LNCaP clone FGC (cell line): ENCODE data around the gene MTMR3.

ENCODE experiments used
- DNase-seq: peaks from one replicate; pipeline ENCODE4 v3.0.0-alpha.2; 2011; ENCODE audit warnings: low read depth
- H3K4me3 ChIP-seq: 2 replicates; pipeline ENCODE4 v1.5.1; 2011; ENCODE audit warnings: mild to moderate bottlenecking, low read depth, low read length, control low read depth
- TF ChIP-seq, protein P1 (sequence below): IDR thresholded peaks from 2 replicates; pipeline ENCODE4 v1.5.1; 2012; ENCODE audit warnings: mild to moderate bottlenecking; ENCODE audit not compliant: control insufficient read depth, insufficient read depth; ENCODE audit errors: extremely low read depth

The MTMR3 gene

GRCh38 chr22:30015229-30015797 lies 132.3 kb downstream of the MTMR3 start:
- DNase-seq = no peak
- TF ChIP-seq, protein P1, sequence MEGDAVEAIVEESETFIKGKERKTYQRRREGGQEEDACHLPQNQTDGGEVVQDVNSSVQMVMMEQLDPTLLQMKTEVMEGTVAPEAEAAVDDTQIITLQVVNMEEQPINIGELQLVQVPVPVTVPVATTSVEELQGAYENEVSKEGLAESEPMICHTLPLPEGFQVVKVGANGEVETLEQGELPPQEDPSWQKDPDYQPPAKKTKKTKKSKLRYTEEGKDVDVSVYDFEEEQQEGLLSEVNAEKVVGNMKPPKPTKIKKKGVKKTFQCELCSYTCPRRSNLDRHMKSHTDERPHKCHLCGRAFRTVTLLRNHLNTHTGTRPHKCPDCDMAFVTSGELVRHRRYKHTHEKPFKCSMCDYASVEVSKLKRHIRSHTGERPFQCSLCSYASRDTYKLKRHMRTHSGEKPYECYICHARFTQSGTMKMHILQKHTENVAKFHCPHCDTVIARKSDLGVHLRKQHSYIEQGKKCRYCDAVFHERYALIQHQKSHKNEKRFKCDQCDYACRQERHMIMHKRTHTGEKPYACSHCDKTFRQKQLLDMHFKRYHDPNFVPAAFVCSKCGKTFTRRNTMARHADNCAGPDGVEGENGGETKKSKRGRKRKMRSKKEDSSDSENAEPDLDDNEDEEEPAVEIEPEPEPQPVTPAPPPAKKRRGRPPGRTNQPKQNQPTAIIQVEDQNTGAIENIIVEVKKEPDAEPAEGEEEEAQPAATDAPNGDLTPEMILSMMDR = no peak
- no peak overlapping the region for H3K4me3 ChIP-seq

DNA sequence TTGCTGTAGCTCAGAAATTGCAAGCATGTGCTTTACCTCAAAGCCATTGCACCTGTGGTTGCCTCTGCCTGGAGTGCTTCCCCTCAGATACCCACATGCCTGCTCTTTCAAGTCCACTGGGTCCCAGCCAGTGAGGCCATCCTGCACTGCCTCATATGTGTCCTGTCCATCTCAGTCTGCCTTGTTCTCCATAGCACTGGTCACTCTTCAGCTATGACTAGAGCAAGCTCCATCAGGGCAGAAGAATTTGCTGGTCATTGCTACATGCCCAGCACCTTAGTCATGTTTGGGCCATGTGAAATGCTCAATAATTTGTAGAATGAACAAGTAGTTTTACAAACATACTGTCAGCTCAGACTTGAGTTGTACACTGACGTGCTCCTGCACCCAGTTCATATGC lies 132.9 kb downstream of the MTMR3 start:
- DNase-seq = no peak
- TF ChIP-seq, protein P1 = no peak
- no peak overlapping the region for H3K4me3 ChIP-seq

- no peak overlapping the region for H3K4me3 ChIP-seq
- TF ChIP-seq, protein P1 = no peak
- DNase-seq = no peak
Observed at GRCh38 chr22:30016596-30016995, 133.6 kb downstream of the MTMR3 start.

- DNase-seq = no peak
- H3K4me3 ChIP-seq = no peak overlapping the region
- TF ChIP-seq, protein P1 = no peak
Observed at GRCh38 chr22:30017375-30018223, 134.6 kb downstream of the MTMR3 start.

DNA sequence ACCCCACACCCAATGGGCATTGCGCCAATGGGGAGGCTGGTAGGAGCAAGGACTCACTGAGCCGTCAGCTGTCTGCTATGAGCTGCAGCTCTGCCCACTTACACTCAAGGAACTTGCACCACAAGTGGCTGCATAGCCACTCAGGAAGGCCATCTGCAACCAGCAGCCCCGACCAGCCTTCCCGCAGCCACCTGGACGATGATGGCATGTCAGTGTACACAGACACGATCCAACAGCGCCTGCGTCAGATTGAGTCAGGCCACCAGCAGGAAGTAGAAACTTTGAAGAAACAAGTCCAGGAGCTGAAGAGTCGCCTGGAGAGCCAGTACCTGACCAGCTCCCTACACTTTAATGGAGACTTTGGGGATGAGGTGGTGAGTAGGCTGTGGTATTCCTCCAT lies 137.5 kb downstream of the MTMR3 start:
- TF ChIP-seq, protein P1 = no peak
- no peak overlapping the region for H3K4me3 ChIP-seq
- DNase-seq = no peak

- DNase-seq = no peak
- no peak overlapping the region for H3K4me3 ChIP-seq
- TF ChIP-seq, protein P1 = no peak
Observed at GRCh38 chr22:30021338-30021737, 138.4 kb downstream of the MTMR3 start.
